Neural cell (in vitro differentiated cells): ENCODE measurements around the gene TSR3. TPM values are rescaled to one million over a fixed set of nuclear protein-coding genes. Genes with fewer than 3 reads are reported as not detected.

Source experiments
- H2AFZ ChIP-seq: fragments of 200-600, 300-800 bp; sonication (generic), shearing (Covaris generic); 2 replicates; pipeline ENCODE4 v1.6.0; 2014; ENCODE audit warnings: low read depth, mild to moderate bottlenecking, antibody characterized with exemption, low read length, moderate library complexity
- H3F3A ChIP-seq: fragments of 200-600 bp; shearing (Covaris generic); 2 replicates; pipeline ENCODE4 v1.6.1; 2016; ENCODE audit warnings: mild to moderate bottlenecking, moderate library complexity, mixed read lengths, antibody characterized with exemption, low read length; ENCODE audit not compliant: insufficient read depth, poor library complexity, severe bottlenecking
- H3K27ac ChIP-seq: fragments of 200-600, 300-800 bp; sonication (generic), shearing (Covaris generic); 2 replicates; pipeline ENCODE4 v1.5.1; 2014; ENCODE audit warnings: mild to moderate bottlenecking, low read length, moderate library complexity
- H3K27me3 ChIP-seq: fragments of 300-800, 200-600 bp; sonication (generic), shearing (Covaris generic); 2 replicates; pipeline ENCODE4 v1.6.0; 2014; ENCODE audit warnings: mild to moderate bottlenecking, low read depth, low read length, moderate library complexity; ENCODE audit not compliant: insufficient read depth
- H3K36me3 ChIP-seq: fragments of 300-800, 200-600 bp; sonication (generic), shearing (Covaris generic); 2 replicates; pipeline ENCODE4 v1.5.1; 2014; ENCODE audit warnings: mild to moderate bottlenecking, antibody characterized with exemption, low read length, moderate library complexity; ENCODE audit not compliant: insufficient read depth
- H3K4me2 ChIP-seq: fragments of 300-800, 200-600 bp; sonication (generic), shearing (Covaris generic); 2 replicates; pipeline ENCODE4 v1.6.0; 2014; ENCODE audit warnings: mild to moderate bottlenecking, low read length
- H3K4me3 ChIP-seq: fragments of 300-800, 200-600 bp; sonication (generic), shearing (Covaris generic); 2 replicates; pipeline ENCODE4 v1.5.1; 2014; ENCODE audit warnings: mild to moderate bottlenecking, low read length, moderate library complexity
- H3K79me2 ChIP-seq: fragments of 200-600 bp; shearing (Covaris generic); replicated peaks from 2 replicates; pipeline ENCODE4 v1.6.0; 2014; ENCODE audit warnings: mild to moderate bottlenecking, low read length, moderate library complexity; ENCODE audit not compliant: insufficient read depth
- H3K9ac ChIP-seq: fragments of 300-800, 200-600 bp; sonication (generic), shearing (Covaris generic); 2 replicates; pipeline ENCODE4 v1.6.1; 2016; ENCODE audit warnings: mild to moderate bottlenecking, low read length, mixed read lengths
- H3K9me2 ChIP-seq: fragments of 200-600 bp; shearing (Covaris generic); 2 replicates; pipeline ENCODE4 v1.6.1; 2016; ENCODE audit warnings: mild to moderate bottlenecking, low read length, mixed read lengths; ENCODE audit not compliant: insufficient read depth
- H3K9me3 ChIP-seq: fragments of 200-600, 300-800 bp; sonication (generic), shearing (Covaris generic); 2 replicates; pipeline ENCODE4 v1.6.1; 2016; ENCODE audit warnings: mild to moderate bottlenecking, mixed run types, low read length, moderate library complexity, mixed read lengths
- H4K20me1 ChIP-seq: fragments of 200-600 bp; shearing (Covaris generic); 2 replicates; pipeline ENCODE4 v1.6.1; 2016; ENCODE audit warnings: mild to moderate bottlenecking, mixed run types; ENCODE audit not compliant: insufficient read depth
- EP300 ChIP-seq: fragments of 450-650 bp; conservative IDR thresholded peaks from 2 replicates; pipeline ENCODE4 v1.6.1; 2014; ENCODE audit warnings: antibody characterized with exemption, mild to moderate bottlenecking, moderate library complexity; ENCODE audit not compliant: poor library complexity, severe bottlenecking
- EZH2 ChIP-seq: fragments of 200-600, 300-800 bp; shearing (Covaris generic), sonication (generic); IDR thresholded peaks from 2 replicates; pipeline ENCODE4 v1.6.1; 2014; ENCODE audit warnings: antibody characterized with exemption, low read length, borderline replicate concordance, mild to moderate bottlenecking; ENCODE audit not compliant: insufficient read depth, poor library complexity, severe bottlenecking
- MXI1 ChIP-seq: fragments of 450-650 bp; conservative IDR thresholded peaks from 2 replicates; pipeline ENCODE4 v1.6.1; 2014; ENCODE audit warnings: antibody characterized with exemption, mild to moderate bottlenecking; ENCODE audit not compliant: poor library complexity, severe bottlenecking
- POLR2AphosphoS5 ChIP-seq: IDR thresholded peaks from 2 replicates; pipeline ENCODE4 v1.6.1; 2012
- RAD21 ChIP-seq: fragments of 450-650 bp; conservative IDR thresholded peaks from 2 replicates; pipeline ENCODE4 v1.6.1; 2014; ENCODE audit warnings: antibody characterized with exemption, mild to moderate bottlenecking, moderate library complexity
- SMC3 ChIP-seq: fragments of 450-650 bp; conservative IDR thresholded peaks from 2 replicates; pipeline ENCODE4 v1.6.1; 2014; ENCODE audit warnings: antibody characterized with exemption, mild to moderate bottlenecking, moderate library complexity; ENCODE audit not compliant: poor library complexity
- TAF1 ChIP-seq: IDR thresholded peaks from 2 replicates; pipeline ENCODE4 v1.6.1; 2012; ENCODE audit warnings: low read depth
- polyA plus RNA-seq: library from polyadenylated mRNA; depleted of rRNA; stranded (reverse); fragments of >200 nt; gene quantifications from 2 replicates; pipeline ENCODE4 v1.2.3, GENCODE V29; 2014
- TF ChIP-seq, protein P1 (sequence below): IDR thresholded peaks from 2 replicates; pipeline ENCODE4 v1.6.1; 2012; ENCODE audit warnings: borderline replicate concordance
- TF ChIP-seq, protein P2 (sequence below): fragments of 450-650 bp; IDR thresholded peaks from 2 replicates; pipeline ENCODE4 v1.5.1; 2014; ENCODE audit warnings: antibody characterized with exemption, mild to moderate bottlenecking, moderate library complexity; ENCODE audit not compliant: poor library complexity, severe bottlenecking

TSR3 gene
- polyA plus RNA-seq, 1 donor from 2014 or later = 102 TPM

DNA sequence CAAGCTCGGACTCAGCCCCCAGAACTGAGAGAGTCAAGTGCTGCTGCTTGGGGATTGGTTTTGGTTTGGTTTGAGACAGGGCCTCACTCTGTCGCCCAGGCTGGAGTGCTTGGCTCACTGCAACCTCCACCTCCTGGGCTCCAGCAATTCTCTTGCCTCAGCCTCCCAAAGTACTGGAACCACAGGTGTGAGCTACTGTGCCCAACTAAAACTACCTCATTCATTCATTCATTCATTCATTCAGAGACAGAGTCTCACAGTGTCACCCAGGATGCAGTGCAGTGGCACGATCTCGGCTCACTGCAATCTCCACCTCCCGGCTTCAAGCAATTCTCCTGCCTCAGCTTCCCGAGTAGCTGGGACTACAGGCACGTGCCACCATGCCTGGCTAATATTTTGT, 38.1 kb upstream of the TSR3 start:
- H3K27me3 ChIP-seq = no peaks in the 10 kb centered on the region
- no peak overlapping the region for H3K27ac ChIP-seq
- no peak overlapping the region for H2AFZ ChIP-seq
- H3K4me2 ChIP-seq = no peak overlapping the region
- H3F3A ChIP-seq = no peaks in the 10 kb centered on the region
- TF ChIP-seq SMC3 (no peak), MXI1 (no peak), RAD21 (no peak), EP300 (no peak), POLR2AphosphoS5 (no peak), TAF1 (no peak), EZH2 (no peak)
- TF ChIP-seq, protein P1, sequence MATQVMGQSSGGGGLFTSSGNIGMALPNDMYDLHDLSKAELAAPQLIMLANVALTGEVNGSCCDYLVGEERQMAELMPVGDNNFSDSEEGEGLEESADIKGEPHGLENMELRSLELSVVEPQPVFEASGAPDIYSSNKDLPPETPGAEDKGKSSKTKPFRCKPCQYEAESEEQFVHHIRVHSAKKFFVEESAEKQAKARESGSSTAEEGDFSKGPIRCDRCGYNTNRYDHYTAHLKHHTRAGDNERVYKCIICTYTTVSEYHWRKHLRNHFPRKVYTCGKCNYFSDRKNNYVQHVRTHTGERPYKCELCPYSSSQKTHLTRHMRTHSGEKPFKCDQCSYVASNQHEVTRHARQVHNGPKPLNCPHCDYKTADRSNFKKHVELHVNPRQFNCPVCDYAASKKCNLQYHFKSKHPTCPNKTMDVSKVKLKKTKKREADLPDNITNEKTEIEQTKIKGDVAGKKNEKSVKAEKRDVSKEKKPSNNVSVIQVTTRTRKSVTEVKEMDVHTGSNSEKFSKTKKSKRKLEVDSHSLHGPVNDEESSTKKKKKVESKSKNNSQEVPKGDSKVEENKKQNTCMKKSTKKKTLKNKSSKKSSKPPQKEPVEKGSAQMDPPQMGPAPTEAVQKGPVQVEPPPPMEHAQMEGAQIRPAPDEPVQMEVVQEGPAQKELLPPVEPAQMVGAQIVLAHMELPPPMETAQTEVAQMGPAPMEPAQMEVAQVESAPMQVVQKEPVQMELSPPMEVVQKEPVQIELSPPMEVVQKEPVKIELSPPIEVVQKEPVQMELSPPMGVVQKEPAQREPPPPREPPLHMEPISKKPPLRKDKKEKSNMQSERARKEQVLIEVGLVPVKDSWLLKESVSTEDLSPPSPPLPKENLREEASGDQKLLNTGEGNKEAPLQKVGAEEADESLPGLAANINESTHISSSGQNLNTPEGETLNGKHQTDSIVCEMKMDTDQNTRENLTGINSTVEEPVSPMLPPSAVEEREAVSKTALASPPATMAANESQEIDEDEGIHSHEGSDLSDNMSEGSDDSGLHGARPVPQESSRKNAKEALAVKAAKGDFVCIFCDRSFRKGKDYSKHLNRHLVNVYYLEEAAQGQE = no peak
- TF ChIP-seq, protein P2, sequence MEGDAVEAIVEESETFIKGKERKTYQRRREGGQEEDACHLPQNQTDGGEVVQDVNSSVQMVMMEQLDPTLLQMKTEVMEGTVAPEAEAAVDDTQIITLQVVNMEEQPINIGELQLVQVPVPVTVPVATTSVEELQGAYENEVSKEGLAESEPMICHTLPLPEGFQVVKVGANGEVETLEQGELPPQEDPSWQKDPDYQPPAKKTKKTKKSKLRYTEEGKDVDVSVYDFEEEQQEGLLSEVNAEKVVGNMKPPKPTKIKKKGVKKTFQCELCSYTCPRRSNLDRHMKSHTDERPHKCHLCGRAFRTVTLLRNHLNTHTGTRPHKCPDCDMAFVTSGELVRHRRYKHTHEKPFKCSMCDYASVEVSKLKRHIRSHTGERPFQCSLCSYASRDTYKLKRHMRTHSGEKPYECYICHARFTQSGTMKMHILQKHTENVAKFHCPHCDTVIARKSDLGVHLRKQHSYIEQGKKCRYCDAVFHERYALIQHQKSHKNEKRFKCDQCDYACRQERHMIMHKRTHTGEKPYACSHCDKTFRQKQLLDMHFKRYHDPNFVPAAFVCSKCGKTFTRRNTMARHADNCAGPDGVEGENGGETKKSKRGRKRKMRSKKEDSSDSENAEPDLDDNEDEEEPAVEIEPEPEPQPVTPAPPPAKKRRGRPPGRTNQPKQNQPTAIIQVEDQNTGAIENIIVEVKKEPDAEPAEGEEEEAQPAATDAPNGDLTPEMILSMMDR = no peak
- no peaks in the 10 kb centered on the region for H3K9me3 ChIP-seq
- no peaks in the 10 kb centered on the region for H3K36me3 ChIP-seq
- H3K79me2 ChIP-seq = no peaks in the 10 kb centered on the region
- no peak overlapping the region for H3K9ac ChIP-seq
- no peak overlapping the region for H3K4me3 ChIP-seq
- H3K9me2 ChIP-seq = no peaks in the 10 kb centered on the region
- H4K20me1 ChIP-seq = no peaks in the 10 kb centered on the region

DNA sequence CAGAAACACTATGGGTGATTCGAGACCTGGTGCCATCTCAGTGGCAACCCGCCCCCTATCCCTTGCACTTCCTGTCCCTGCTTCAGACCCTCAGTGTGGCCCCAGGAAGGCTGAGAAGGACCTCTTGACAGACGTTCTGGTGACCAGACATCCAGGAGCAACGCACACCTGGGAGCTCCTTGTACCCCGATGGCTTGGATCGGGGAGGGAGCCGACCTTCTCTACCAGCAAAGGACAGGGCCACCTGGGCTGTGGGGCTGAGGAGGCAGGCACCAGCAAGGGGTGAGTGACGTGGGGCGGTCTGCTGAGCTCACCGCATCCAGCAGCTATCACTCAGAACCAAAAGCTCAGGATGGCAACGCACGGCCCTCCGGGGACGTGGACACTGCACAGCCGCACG, 35.7 kb upstream of the TSR3 start:
- no peaks in the 10 kb centered on the region for H3K9me3 ChIP-seq
- H3K4me2 ChIP-seq = no peak overlapping the region
- H3K27ac ChIP-seq = no peak overlapping the region
- H3K9ac ChIP-seq = no peak overlapping the region
- no peaks in the 10 kb centered on the region for H4K20me1 ChIP-seq
- no peak overlapping the region for H2AFZ ChIP-seq
- no peaks in the 10 kb centered on the region for H3K9me2 ChIP-seq
- H3K4me3 ChIP-seq = no peak overlapping the region
- no peaks in the 10 kb centered on the region for H3F3A ChIP-seq
- H3K79me2 ChIP-seq = no peaks in the 10 kb centered on the region
- TF ChIP-seq SMC3 = no peak
- TF ChIP-seq, protein P2 = no peak
- TF ChIP-seq EP300 = no peak
- TF ChIP-seq, protein P1 = no peak
- H3K27me3 ChIP-seq = no peaks in the 10 kb centered on the region
- no peaks in the 10 kb centered on the region for H3K36me3 ChIP-seq
